Liver (tissue), 9 donors: ENCODE measurements around the gene SLC25A52. TPM values are rescaled to one million over a fixed set of nuclear protein-coding genes. Genes with fewer than 3 reads are reported as not detected.

Experiments
- DNase-seq: peaks from one replicate; pipeline ENCODE4 v3.0.0-alpha.2; 2017; ENCODE audit warnings: low spot score
- H3K27ac ChIP-seq, 2 donors: one replicate each; pipeline ENCODE4 v1.7.0; 2013; ENCODE audit warnings: inconsistent platforms in 2 of 2, low read length in 2 of 2, control low read depth in 1 of 2, low read depth in 1 of 2, mild to moderate bottlenecking in 1 of 2
- H3K27me3 ChIP-seq, 4 donors: one replicate each; pipeline versions ENCODE4 v1.6.1 to v1.7.0; 2013; ENCODE audit warnings: low read length in 3 of 4, inconsistent platforms in 1 of 4, mild to moderate bottlenecking in 1 of 4, moderate library complexity in 1 of 4; ENCODE audit not compliant: control insufficient read depth in 4 of 4, insufficient read depth in 4 of 4
- H3K36me3 ChIP-seq, 4 donors: one replicate each; pipeline versions ENCODE4 v1.6.1 to v1.7.0; 2013; ENCODE audit warnings: low read length in 3 of 4, mild to moderate bottlenecking in 3 of 4, low read depth in 1 of 4, moderate library complexity in 1 of 4; ENCODE audit not compliant: control insufficient read depth in 4 of 4, insufficient read depth in 3 of 4
- H3K4me1 ChIP-seq, 4 donors: one replicate each; pipeline versions ENCODE4 v1.6.1 to v1.7.0; 2013; ENCODE audit warnings: low read length in 3 of 4, mild to moderate bottlenecking in 3 of 4, moderate library complexity in 1 of 4; ENCODE audit not compliant: control insufficient read depth in 4 of 4, insufficient read depth in 4 of 4
- H3K4me3 ChIP-seq, 3 donors: one replicate each; pipeline versions ENCODE4 v1.6.1 to v1.7.0; 2013; ENCODE audit warnings: low read length in 3 of 3, control low read depth in 1 of 3, low read depth in 1 of 3, mild to moderate bottlenecking in 1 of 3
- H3K9ac ChIP-seq, 2 donors: one replicate each; pipeline ENCODE4 v1.7.0; 2013; ENCODE audit warnings: low read length in 2 of 2, mild to moderate bottlenecking in 2 of 2, moderate library complexity in 2 of 2, control low read depth in 1 of 2, low read depth in 1 of 2
- H3K9me3 ChIP-seq, 4 donors: one replicate each; pipeline versions ENCODE4 v1.6.1 to v1.7.0; 2013; ENCODE audit warnings: low read length in 3 of 4; ENCODE audit not compliant: control insufficient read depth in 4 of 4
- ATF3 ChIP-seq: IDR thresholded peaks from 2 replicates; pipeline ENCODE4 v1.6.1; 2016; ENCODE audit warnings: antibody characterized with exemption
- CTCF ChIP-seq: fragments of 150-350 bp; IDR thresholded peaks from 2 replicates; pipeline ENCODE4 v1.5.1; 2017; ENCODE audit warnings: improper control_type of control experiment, low read depth, low read length; ENCODE audit not compliant: missing input control
- EGR1 ChIP-seq, 2 donors: IDR thresholded peaks; 2 replicates each; pipeline ENCODE4 v1.6.1; 2016 to 2018; ENCODE audit warnings: antibody characterized with exemption in 2 of 2, low read depth in 2 of 2
- FOXA1 ChIP-seq: IDR thresholded peaks from 2 replicates; pipeline ENCODE4 v1.6.1; 2016; ENCODE audit warnings: antibody characterized with exemption
- FOXA2 ChIP-seq: IDR thresholded peaks from 2 replicates; pipeline ENCODE4 v1.6.1; 2016; ENCODE audit warnings: antibody characterized with exemption
- GABPA ChIP-seq, 2 donors: IDR thresholded peaks in 1 of 2; conservative IDR thresholded peaks in 1 of 2; 2 replicates each; pipeline ENCODE4 v1.6.1; 2016; ENCODE audit warnings: antibody characterized with exemption in 2 of 2, mild to moderate bottlenecking in 1 of 2, moderate library complexity in 1 of 2
- HNF4A ChIP-seq, 2 donors: conservative IDR thresholded peaks; 2 replicates each; pipeline ENCODE4 v1.6.1; 2016; ENCODE audit warnings: antibody characterized with exemption in 2 of 2, mild to moderate bottlenecking in 2 of 2
- HNF4G ChIP-seq: IDR thresholded peaks from 2 replicates; pipeline ENCODE4 v1.6.1; 2016; ENCODE audit warnings: antibody characterized with exemption
- JUND ChIP-seq, 2 donors: IDR thresholded peaks; 2 replicates each; pipeline ENCODE4 v1.6.1; 2016; ENCODE audit warnings: antibody characterized with exemption in 2 of 2
- MAX ChIP-seq: IDR thresholded peaks from 2 replicates; pipeline ENCODE4 v1.6.1; 2016; ENCODE audit warnings: antibody characterized with exemption
- NR2F2 ChIP-seq: IDR thresholded peaks from 2 replicates; pipeline ENCODE4 v1.6.1; 2016; ENCODE audit warnings: antibody characterized with exemption
- RAD21 ChIP-seq, 2 donors: IDR thresholded peaks; 2 replicates each; pipeline ENCODE4 v1.6.1; 2016; ENCODE audit warnings: antibody characterized with exemption in 2 of 2, mild to moderate bottlenecking in 2 of 2
- REST ChIP-seq: IDR thresholded peaks from 2 replicates; pipeline ENCODE4 v1.6.1; 2016; ENCODE audit warnings: antibody characterized with exemption, mild to moderate bottlenecking
- RXRA ChIP-seq, 2 donors: IDR thresholded peaks; 2 replicates each; pipeline ENCODE4 v1.6.1; 2017 to 2018; ENCODE audit warnings: antibody characterized with exemption in 2 of 2, mild to moderate bottlenecking in 1 of 2
- SP1 ChIP-seq: IDR thresholded peaks from 2 replicates; pipeline ENCODE4 v1.6.1; 2018; ENCODE audit warnings: antibody characterized with exemption, mild to moderate bottlenecking
- TAF1 ChIP-seq: conservative IDR thresholded peaks from 2 replicates; pipeline ENCODE4 v1.6.1; 2016; ENCODE audit warnings: antibody characterized with exemption, mild to moderate bottlenecking
- YY1 ChIP-seq: IDR thresholded peaks from 2 replicates; pipeline ENCODE4 v1.6.1; 2016; ENCODE audit warnings: antibody characterized with exemption, mild to moderate bottlenecking
- ZBTB33 ChIP-seq: IDR thresholded peaks from 2 replicates; pipeline ENCODE4 v1.6.1; 2016; ENCODE audit warnings: antibody characterized with exemption
- WGBS: extraction: QIAGEN DNeasy Blood & Tissue Kit; methylation state at CpG from one replicate; pipeline ENCODE4 v1.1.7; 2013; 5-methylcytosine and 5-hydroxymethylcytosine counted together
- polyA plus RNA-seq, 2 donors: library from polyadenylated mRNA; stranded (reverse) in 1 of 2; unstranded in 1 of 2; fragments of 200-250 nt in 1 of 2; fragments of >200 nt in 1 of 2; fragmentation: Nextera tagmentation in 1 of 2; extraction: Ambion mirVana in 1 of 2; gene quantifications; one replicate each; pipeline versions ENCODE4 v1.2.1 to v1.2.3, GENCODE V29; 2013 to 2015
- total RNA-seq, 2 donors: library from RNA; depleted of rRNA; stranded (reverse); fragments of >200 nt; gene quantifications; one replicate each; pipeline ENCODE4 v1.2.3, GENCODE V29; 2014
- donor health status: healthy.
- donor health status: healthy.
- donor health status: healthy.
- donor health status: healthy.
- donor health status: healthy.

Gene SLC25A52
- total and polyA plus RNA-seq, 4 donors = 0.14 to 0.17 TPM; not detected in 2

GRCh38 chr18:31792580-31792911 is 31.9 kb upstream of the SLC25A52 start:
- Histone ChIP-seq H3K36me3 (no peaks in the 10 kb centered on the region), H3K27me3 (no peaks in the 10 kb centered on the region), H3K4me3 (no peak overlapping the region), H3K9me3 (no peaks in the 10 kb centered on the region), H3K4me1 (peaks cover 2 to 24% (median 20%) of the 10 kb centered on the region in 4 donors), H3K27ac (peak overlapping the region; percentile 32 to 47), H3K9ac (no peak overlapping the region)
- TF ChIP-seq FOXA2 (peak; percentile 83), CTCF (no peak), RAD21 (IDR thresholded peaks at IDR 0.05) (peak in 1 of 2 donors; percentile 8), MAX (no peak), ATF3 (peak; percentile 44), NR2F2 (no peak), RXRA (IDR thresholded peaks at IDR 0.05) (peak; percentile 78 to 84), REST (no peak), GABPA (IDR thresholded peaks at IDR 0.05 in 1 of 2, conservative IDR thresholded peaks at IDR 0.05 in 1 of 2) (no peak), EGR1 (IDR thresholded peaks at IDR 0.05; ENCODE audit: low read depth in 2 of 2) (no peak), JUND (IDR thresholded peaks at IDR 0.05) (peak; percentile 93 to 97), FOXA1 (peak; percentile 91), YY1 (peak; percentile 33), TAF1 (no peak), HNF4G (peak; percentile 62), HNF4A (conservative IDR thresholded peaks at IDR 0.05) (peak; percentile 86 to 94), SP1 (peak; percentile 65), ZBTB33 (peak; percentile 43)
- 50% methylated on average over 2 of the region's 2 CpGs for WGBS
- DNase-seq = no peak
